Loucy (cell line): ENCODE measurements around the gene TRIO.

Experiments
- EZH2phosphoT487 ChIP-seq: fragments of 200-600 bp; IDR thresholded peaks from 2 replicates; pipeline ENCODE4 v1.6.1; 2018; ENCODE audit warnings: antibody characterized with exemption, mild to moderate bottlenecking, moderate library complexity, borderline replicate concordance
- TF ChIP-seq, protein P1 (sequence below): fragments of 200-600 bp; sonication (generic); conservative IDR thresholded peaks from 2 replicates; pipeline ENCODE4 v1.5.1; 2014; ENCODE audit warnings: mild to moderate bottlenecking, antibody characterized with exemption, low read length

DNA sequence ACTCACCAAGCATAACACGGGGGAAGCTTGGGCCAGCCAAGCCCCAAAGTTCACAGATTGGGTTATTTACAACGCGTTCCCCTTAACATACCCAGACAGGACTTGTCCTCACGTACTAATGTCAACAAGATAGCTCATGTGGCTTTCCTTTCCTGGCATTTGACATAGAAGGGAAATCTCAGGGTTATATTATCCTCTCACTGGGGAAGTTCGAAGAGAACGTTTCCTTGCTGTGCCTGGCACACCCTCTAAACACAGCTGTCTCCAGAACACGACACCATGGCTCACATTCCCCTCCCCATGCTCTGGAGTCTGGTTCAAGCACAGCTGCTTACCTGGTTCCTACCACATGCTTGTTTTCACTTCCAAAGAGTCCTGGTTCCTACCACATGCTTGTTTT lies 391.6 kb downstream of the TRIO start:
- TF ChIP-seq, protein P1, sequence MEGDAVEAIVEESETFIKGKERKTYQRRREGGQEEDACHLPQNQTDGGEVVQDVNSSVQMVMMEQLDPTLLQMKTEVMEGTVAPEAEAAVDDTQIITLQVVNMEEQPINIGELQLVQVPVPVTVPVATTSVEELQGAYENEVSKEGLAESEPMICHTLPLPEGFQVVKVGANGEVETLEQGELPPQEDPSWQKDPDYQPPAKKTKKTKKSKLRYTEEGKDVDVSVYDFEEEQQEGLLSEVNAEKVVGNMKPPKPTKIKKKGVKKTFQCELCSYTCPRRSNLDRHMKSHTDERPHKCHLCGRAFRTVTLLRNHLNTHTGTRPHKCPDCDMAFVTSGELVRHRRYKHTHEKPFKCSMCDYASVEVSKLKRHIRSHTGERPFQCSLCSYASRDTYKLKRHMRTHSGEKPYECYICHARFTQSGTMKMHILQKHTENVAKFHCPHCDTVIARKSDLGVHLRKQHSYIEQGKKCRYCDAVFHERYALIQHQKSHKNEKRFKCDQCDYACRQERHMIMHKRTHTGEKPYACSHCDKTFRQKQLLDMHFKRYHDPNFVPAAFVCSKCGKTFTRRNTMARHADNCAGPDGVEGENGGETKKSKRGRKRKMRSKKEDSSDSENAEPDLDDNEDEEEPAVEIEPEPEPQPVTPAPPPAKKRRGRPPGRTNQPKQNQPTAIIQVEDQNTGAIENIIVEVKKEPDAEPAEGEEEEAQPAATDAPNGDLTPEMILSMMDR: no peak
- TF ChIP-seq EZH2phosphoT487: no peak
